Right cardiac atrium (tissue), 5 donors: ENCODE results near the gene TENT4A. TPM values are rescaled to one million over a fixed set of nuclear protein-coding genes. Genes with fewer than 3 reads are reported as not detected.

Experiments
- ATAC-seq, 2 donors: fragments of 200-7000 bp; cut with Tn5 transposase; one replicate each; pipeline versions ENCODE4 v1.8.0 to v1.9.1; 2020; ENCODE audit warnings: moderate library complexity in 2 of 2, mild to moderate bottlenecking in 1 of 2
- DNase-seq, 3 donors: peaks; one replicate each; pipeline ENCODE4 v3.0.0-alpha.2; 2020
- H3K27ac ChIP-seq: one replicate; pipeline ENCODE4 v1.5.1; 2013; ENCODE audit warnings: mild to moderate bottlenecking, low read length, control low read depth, moderate library complexity
- H3K27me3 ChIP-seq: one replicate; pipeline ENCODE4 v1.6.1; 2013; ENCODE audit not compliant: control insufficient read depth, insufficient read depth
- H3K4me1 ChIP-seq: one replicate; pipeline ENCODE4 v1.6.1; 2013; ENCODE audit warnings: low read length; ENCODE audit not compliant: control insufficient read depth, insufficient read depth
- H3K4me3 ChIP-seq: one replicate; pipeline ENCODE4 v1.5.1; 2013; ENCODE audit warnings: low read length, control low read depth
- H3K9me3 ChIP-seq: one replicate; pipeline ENCODE4 v1.6.1; 2013; ENCODE audit warnings: low read length; ENCODE audit not compliant: control insufficient read depth
- WGBS: extraction: QIAGEN DNeasy Blood & Tissue Kit; methylation state at CpG from one replicate; pipeline ENCODE4 v1.1.7; 2013; 5-methylcytosine and 5-hydroxymethylcytosine counted together
- intact Hi-C, 4 donors: fragments of 100-400 bp; cut with DNase I; formaldehyde crosslinking; loops; one replicate each; pipeline versions ENCODE4 v1.11.0 to v1.14.0; 2022 to 2023
- polyA plus RNA-seq: library from polyadenylated mRNA; stranded (reverse); fragments of 200-250 nt; gene quantifications from one replicate; pipeline ENCODE4 v1.2.3, GENCODE V29; 2013
- total RNA-seq, 4 donors: library from RNA; stranded (reverse); fragmentation: NEBNext Ultra II Directional; extraction: Animal tissue kit (Norgen Biotek cat#: 25700); gene quantifications; one replicate each; pipeline ENCODE4 v1.2.1, GENCODE V29; 2021
- donor health status: healthy with polysubstance abuse.
- donor health status: DM: no; HTN: yes; CAD: no.
- donor health status: DM: no; HTN: no; CAD: no.
- donor health status: DM: no; HTN: yes; CAD: no; lungs with severe emphysema.
- donor health status: DM: yes; HTN: yes; CAD: no.

TENT4A gene
- total and polyA plus RNA-seq, 5 donors: 4.7 to 14.5 (median 11.8) TPM

GRCh38 chr5:6678385-6678784, 34.8 kb upstream of the TENT4A start:
- WGBS: 80% methylated on average over 1 of the region's 1 CpG
- Histone ChIP-seq H3K27me3 (no peaks in the 10 kb centered on the region), H3K4me1 (no peaks in the 10 kb centered on the region), H3K9me3 (peaks cover 14% of the 10 kb centered on the region), H3K27ac (no peak overlapping the region), H3K4me3 (no peak overlapping the region)
- intact Hi-C loops: no loop called here
- no peak for ATAC-seq
- DNase-seq: no peak

- Histone ChIP-seq H3K9me3 (peaks cover 14% of the 10 kb centered on the region), H3K27ac (no peak overlapping the region), H3K27me3 (no peaks in the 10 kb centered on the region), H3K4me1 (no peaks in the 10 kb centered on the region), H3K4me3 (no peak overlapping the region)
- intact Hi-C loops: no loop called here
- no peak for ATAC-seq
- 64% methylated on average over 6 of the region's 6 CpGs for WGBS
- no peak for DNase-seq
Observed at GRCh38 chr5:6680922-6681321, 32.3 kb upstream of the TENT4A start.

- H3K4me3 ChIP-seq: no peak overlapping the region
- intact Hi-C loops: no loop called here
- H3K4me1 ChIP-seq: no peaks in the 10 kb centered on the region
- WGBS: 43% methylated on average over 2 of the region's 2 CpGs
- DNase-seq (no peak), ATAC-seq (no peak)
- peaks cover 14% of the 10 kb centered on the region for H3K9me3 ChIP-seq
- H3K27ac ChIP-seq: no peak overlapping the region
- no peaks in the 10 kb centered on the region for H3K27me3 ChIP-seq
Observed at GRCh38 chr5:6681682-6682081, 31.6 kb upstream of the TENT4A start.

- H3K9me3 ChIP-seq: peaks cover 14% of the 10 kb centered on the region
- DNase-seq (no peak), ATAC-seq (no peak)
- no peaks in the 10 kb centered on the region for H3K4me1 ChIP-seq
- 61% methylated on average over 11 of the region's 11 CpGs for WGBS
- no peaks in the 10 kb centered on the region for H3K27me3 ChIP-seq
- intact Hi-C loops: no loop called here
- no peak overlapping the region for H3K27ac ChIP-seq
- H3K4me3 ChIP-seq: no peak overlapping the region
Observed at GRCh38 chr5:6682239-6682638, 31.0 kb upstream of the TENT4A start.

GRCh38 chr5:6683241-6683640, 30.0 kb upstream of the TENT4A start:
- 83% methylated on average over 8 of the region's 8 CpGs for WGBS

GRCh38 chr5:6684075-6684474, 29.2 kb upstream of the TENT4A start:
- H3K27me3 ChIP-seq: no peaks in the 10 kb centered on the region
- no peaks in the 10 kb centered on the region for H3K4me1 ChIP-seq
- H3K4me3 ChIP-seq: no peak overlapping the region
- WGBS: 80% methylated on average over 4 of the region's 4 CpGs
- ATAC-seq (no peak), DNase-seq (no peak)
- intact Hi-C loops: no loop called here
- peaks cover 11% of the 10 kb centered on the region for H3K9me3 ChIP-seq
- H3K27ac ChIP-seq: no peak overlapping the region

More at GRCh38 chr5:6683241-6683640, 30.0 kb upstream of the TENT4A start:
- H3K4me1 ChIP-seq: no peaks in the 10 kb centered on the region
- peaks cover 11% of the 10 kb centered on the region for H3K9me3 ChIP-seq
- no peak overlapping the region for H3K4me3 ChIP-seq
- H3K27me3 ChIP-seq: no peaks in the 10 kb centered on the region
- no peak overlapping the region for H3K27ac ChIP-seq
- intact Hi-C loops: no loop called here
- no peak for DNase-seq
- ATAC-seq: no peak

- ATAC-seq: no peak
- H3K4me3 ChIP-seq: no peak overlapping the region
- no peaks in the 10 kb centered on the region for H3K27me3 ChIP-seq
- peaks cover 2% of the 10 kb centered on the region for H3K9me3 ChIP-seq
- WGBS: 45% methylated on average over 6 of the region's 6 CpGs
- DNase-seq: no peak
- intact Hi-C loops: no loop called here
- H3K4me1 ChIP-seq: no peaks in the 10 kb centered on the region
- H3K27ac ChIP-seq: no peak overlapping the region
Observed at GRCh38 chr5:6686501-6686900, 26.7 kb upstream of the TENT4A start.

GRCh38 chr5:6686915-6687409, 26.3 kb upstream of the TENT4A start:
- peak overlapping the region; percentile 62 for H3K4me3 ChIP-seq
- ATAC-seq: peak; percentile 72 to 79
- no peaks in the 10 kb centered on the region for H3K27me3 ChIP-seq
- intact Hi-C loops: no loop called here
- no peaks in the 10 kb centered on the region for H3K4me1 ChIP-seq
- H3K27ac ChIP-seq: no peak overlapping the region
- no peak for DNase-seq
- H3K9me3 ChIP-seq: peaks cover 2% of the 10 kb centered on the region
- 1% methylated on average over 22 of the region's 22 CpGs for WGBS

- no peak overlapping the region for H3K27ac ChIP-seq
- no peaks in the 10 kb centered on the region for H3K4me1 ChIP-seq
- ATAC-seq (no peak), DNase-seq (no peak)
- 72% methylated on average over 9 of the region's 9 CpGs for WGBS
- no peak overlapping the region for H3K4me3 ChIP-seq
- H3K27me3 ChIP-seq: no peaks in the 10 kb centered on the region
- peaks cover 2% of the 10 kb centered on the region for H3K9me3 ChIP-seq
- intact Hi-C loops: no loop called here
Observed at GRCh38 chr5:6687505-6687904, 25.7 kb upstream of the TENT4A start.

- intact Hi-C loops: no loop called here
- Histone ChIP-seq H3K27me3 (no peaks in the 10 kb centered on the region), H3K27ac (no peak overlapping the region), H3K4me3 (no peak overlapping the region), H3K9me3 (no peaks in the 10 kb centered on the region), H3K4me1 (no peaks in the 10 kb centered on the region)
- no peak for ATAC-seq
- 58% methylated on average over 1 of the region's 1 CpG for WGBS
- no peak for DNase-seq
Observed at GRCh38 chr5:6692906-6693305, 20.3 kb upstream of the TENT4A start.

- Histone ChIP-seq H3K4me1 (no peaks in the 10 kb centered on the region), H3K9me3 (peaks cover 2% of the 10 kb centered on the region), H3K27me3 (no peaks in the 10 kb centered on the region), H3K27ac (no peak overlapping the region), H3K4me3 (no peak overlapping the region)
- DNase-seq (no peak), ATAC-seq (no peak)
- 78% methylated on average over 1 of the region's 1 CpG for WGBS
- intact Hi-C loops: no loop called here
Observed at GRCh38 chr5:6698696-6699095, 14.5 kb upstream of the TENT4A start.

- no peaks in the 10 kb centered on the region for H3K27me3 ChIP-seq
- peaks cover 2% of the 10 kb centered on the region for H3K9me3 ChIP-seq
- H3K4me1 ChIP-seq: no peaks in the 10 kb centered on the region
- no peak overlapping the region for H3K27ac ChIP-seq
- WGBS: 58% methylated on average over 1 of the region's 1 CpG
- no peak for ATAC-seq
- intact Hi-C loops: no loop called here
- no peak for DNase-seq
- H3K4me3 ChIP-seq: no peak overlapping the region
Observed at GRCh38 chr5:6699357-6699756, 13.9 kb upstream of the TENT4A start.
